ENCODE measurements around the gene GPR50. TPM values are rescaled to one million over a fixed set of nuclear protein-coding genes. Genes with fewer than 3 reads are reported as not detected.

Gene GPR50
- not detected for total RNA-seq

DNA sequence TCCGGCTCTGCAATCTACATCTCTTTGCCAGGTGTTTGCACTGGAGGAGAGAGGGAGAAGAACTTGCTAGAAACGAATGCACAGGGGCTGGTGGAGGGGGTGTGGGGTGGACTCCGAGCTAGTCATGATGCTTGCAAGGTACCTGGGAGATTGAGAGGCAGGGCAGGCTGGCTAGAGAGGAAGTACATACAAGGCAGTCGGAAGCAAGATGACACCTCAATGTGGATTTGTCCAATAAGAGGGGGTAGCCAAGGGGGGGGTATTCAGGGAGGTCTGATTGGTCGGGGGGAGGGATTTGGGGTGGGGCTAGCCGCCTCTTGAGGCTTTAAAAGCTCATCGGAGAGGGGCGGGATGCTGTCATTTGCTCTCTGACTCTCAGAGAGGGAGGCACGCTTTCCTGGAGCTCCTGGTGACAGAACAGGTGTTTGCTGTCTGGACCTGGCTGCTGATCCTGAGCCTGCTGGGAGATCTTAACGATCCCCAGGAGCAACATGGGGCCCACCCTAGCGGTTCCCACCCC lies at the start of gene GPR50:
Gene GPR50 (plus strand): TSS at position 354 of the 520 bp plus-strand sequence. CDS start 138 bp downstream, at position 492.
- TF ChIP-seq, protein P1, sequence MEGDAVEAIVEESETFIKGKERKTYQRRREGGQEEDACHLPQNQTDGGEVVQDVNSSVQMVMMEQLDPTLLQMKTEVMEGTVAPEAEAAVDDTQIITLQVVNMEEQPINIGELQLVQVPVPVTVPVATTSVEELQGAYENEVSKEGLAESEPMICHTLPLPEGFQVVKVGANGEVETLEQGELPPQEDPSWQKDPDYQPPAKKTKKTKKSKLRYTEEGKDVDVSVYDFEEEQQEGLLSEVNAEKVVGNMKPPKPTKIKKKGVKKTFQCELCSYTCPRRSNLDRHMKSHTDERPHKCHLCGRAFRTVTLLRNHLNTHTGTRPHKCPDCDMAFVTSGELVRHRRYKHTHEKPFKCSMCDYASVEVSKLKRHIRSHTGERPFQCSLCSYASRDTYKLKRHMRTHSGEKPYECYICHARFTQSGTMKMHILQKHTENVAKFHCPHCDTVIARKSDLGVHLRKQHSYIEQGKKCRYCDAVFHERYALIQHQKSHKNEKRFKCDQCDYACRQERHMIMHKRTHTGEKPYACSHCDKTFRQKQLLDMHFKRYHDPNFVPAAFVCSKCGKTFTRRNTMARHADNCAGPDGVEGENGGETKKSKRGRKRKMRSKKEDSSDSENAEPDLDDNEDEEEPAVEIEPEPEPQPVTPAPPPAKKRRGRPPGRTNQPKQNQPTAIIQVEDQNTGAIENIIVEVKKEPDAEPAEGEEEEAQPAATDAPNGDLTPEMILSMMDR (IDR thresholded peaks at IDR 0.05) = no peak
- Histone ChIP-seq H3K36me3 (no peaks in the 10 kb centered on the region), H3K9me3 (no peaks in the 10 kb centered on the region), H3K4me3 (no peak within 1 kb of the TSS), H3K27ac (no peak within 1 kb of the TSS), H3K27me3 (peaks cover 12% of the 10 kb centered on the region), H3K4me1 (no peaks in the 10 kb centered on the region), H3K9ac (ENCODE audit: low read depth in 2 of 2, low read length in 2 of 2) (no peak within 1 kb of the TSS)
- DNase-seq = no peak
- intact Hi-C loops (cut with DNase I) = no loop called here

DNA sequence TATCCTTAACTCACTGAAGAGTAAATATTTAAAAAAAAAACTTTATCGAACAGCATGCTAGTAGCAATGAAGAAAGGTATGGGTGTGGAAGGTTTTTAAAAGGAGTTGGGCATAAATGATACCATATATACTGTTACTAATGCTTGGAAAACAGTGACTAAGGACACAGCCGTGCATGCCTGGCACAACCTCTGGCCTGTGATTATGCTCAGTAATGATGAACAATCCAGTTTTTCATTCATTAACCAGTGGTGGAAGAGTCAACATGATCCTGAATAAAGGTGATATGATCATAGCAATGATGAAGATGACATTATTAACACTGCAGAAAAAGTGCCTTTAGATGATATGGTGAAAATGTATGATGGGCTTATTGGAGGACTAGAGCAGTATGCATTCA lies 43.9 kb upstream of the GPR50 start:
- TF ChIP-seq, protein P1 (IDR thresholded peaks at IDR 0.05) = no peak
- Histone ChIP-seq H3K4me3 (no peak overlapping the region), H3K9ac (ENCODE audit: low read depth in 2 of 2, low read length in 2 of 2) (no peak overlapping the region), H3K27me3 (no peaks in the 10 kb centered on the region), H3K36me3 (no peaks in the 10 kb centered on the region), H3K27ac (no peak overlapping the region), H3K4me1 (no peaks in the 10 kb centered on the region), H3K9me3 (no peaks in the 10 kb centered on the region)
- intact Hi-C loops (cut with DNase I) = no loop called here
- DNase-seq = no peak

DNA sequence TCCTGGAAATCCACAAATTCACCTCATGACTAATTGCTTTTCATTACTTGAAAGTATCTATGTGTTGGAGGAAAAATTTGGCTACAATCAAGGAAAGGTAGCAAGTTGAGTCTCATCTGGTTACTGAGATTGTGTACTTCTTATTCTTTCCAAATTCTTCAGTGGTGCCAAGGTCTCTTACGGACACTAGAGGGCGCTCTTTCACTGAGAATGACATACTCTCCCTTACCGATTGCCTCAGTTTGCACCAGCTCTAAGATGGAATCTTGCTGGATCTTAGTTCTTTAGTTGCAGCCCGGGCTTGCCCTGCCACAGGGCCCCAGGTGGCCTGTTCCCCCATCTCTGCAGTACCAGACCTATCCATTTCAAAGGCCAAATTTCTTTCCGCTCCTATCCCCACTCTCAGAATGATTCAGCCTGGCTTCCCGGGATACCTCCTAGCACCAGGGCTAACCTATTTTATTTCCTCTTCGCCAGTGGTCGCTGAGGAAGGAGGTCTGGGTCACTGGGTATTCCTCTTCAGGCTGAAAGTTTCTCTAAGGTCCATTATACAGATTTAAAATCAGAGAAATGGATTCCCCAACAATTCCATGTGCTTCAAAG lies 24.6 kb upstream of the GPR50 start:
- Histone ChIP-seq H3K9me3 (no peaks in the 10 kb centered on the region), H3K36me3 (no peaks in the 10 kb centered on the region), H3K27me3 (no peaks in the 10 kb centered on the region), H3K4me1 (no peaks in the 10 kb centered on the region), H3K4me3 (no peak overlapping the region), H3K9ac (ENCODE audit: low read depth in 2 of 2, low read length in 2 of 2) (no peak overlapping the region), H3K27ac (no peak overlapping the region)
- TF ChIP-seq, protein P1 (IDR thresholded peaks at IDR 0.05) = peak; percentile 81
- peak; percentile 26 for DNase-seq
- intact Hi-C loops (cut with DNase I) = loop anchor here (2.0 to 10.0 kb wide), 2 partner anchors 203 to 529 kb away; no protein-coding TSS in a partner anchor

DNA sequence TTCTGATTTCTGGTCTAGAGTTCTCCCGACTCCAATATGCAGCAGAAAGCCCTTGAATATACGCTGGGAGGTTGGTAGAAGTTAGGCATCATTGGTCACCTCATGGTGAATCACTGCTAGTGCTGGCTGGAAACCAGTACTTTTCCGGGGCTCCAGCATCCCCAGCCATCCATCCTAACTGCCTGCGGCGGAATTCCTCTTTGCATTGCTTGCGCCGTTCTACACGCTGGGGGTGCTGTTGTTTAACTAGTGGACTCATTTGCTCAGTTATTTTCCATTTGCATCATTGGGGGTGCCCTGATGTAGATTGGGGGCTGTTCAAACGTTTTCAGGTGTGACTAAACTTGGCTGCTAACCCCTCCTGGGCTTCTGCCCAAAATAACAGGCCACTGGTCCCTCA lies 23.3 kb upstream of the GPR50 start:
- no peak overlapping the region for H3K9ac ChIP-seq (ENCODE audit: low read depth in 2 of 2, low read length in 2 of 2)

DNA sequence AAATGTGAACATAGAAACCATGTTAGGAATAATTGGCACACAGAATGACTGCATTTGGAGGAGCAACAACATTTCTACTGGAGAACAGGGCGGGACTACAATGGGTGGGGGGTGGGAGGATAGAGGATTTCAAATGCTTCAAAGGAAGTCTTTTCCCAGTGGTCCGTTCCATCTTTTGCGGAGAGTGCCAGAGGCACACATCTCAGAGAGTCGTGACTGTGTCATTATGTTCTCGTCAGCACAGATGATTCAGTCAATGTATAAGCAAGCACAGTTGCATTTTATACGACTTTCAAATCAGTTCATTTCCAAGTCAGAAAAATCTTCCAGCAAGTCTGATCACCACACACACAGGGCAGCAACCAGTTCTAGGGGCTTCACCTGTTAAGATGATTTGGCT lies 22.7 kb upstream of the GPR50 start:
- H3K4me1 ChIP-seq = no peaks in the 10 kb centered on the region
- TF ChIP-seq, protein P1 (IDR thresholded peaks at IDR 0.05) = no peak
- no peak for DNase-seq
- H3K27ac ChIP-seq = no peak overlapping the region
- no peak overlapping the region for H3K4me3 ChIP-seq
- no peak overlapping the region for H3K9ac ChIP-seq (ENCODE audit: low read depth in 2 of 2, low read length in 2 of 2)
- no peaks in the 10 kb centered on the region for H3K36me3 ChIP-seq
- intact Hi-C loops (cut with DNase I) = loop anchor here (2.0 to 10.0 kb wide), 2 partner anchors 201 to 527 kb away; no protein-coding TSS in a partner anchor
- no peaks in the 10 kb centered on the region for H3K9me3 ChIP-seq
- H3K27me3 ChIP-seq = no peaks in the 10 kb centered on the region

More for the DNA sequence above, 23.3 kb upstream of the GPR50 start:
- Histone ChIP-seq H3K27me3 (no peaks in the 10 kb centered on the region), H3K27ac (no peak overlapping the region), H3K36me3 (no peaks in the 10 kb centered on the region), H3K4me3 (no peak overlapping the region), H3K9me3 (no peaks in the 10 kb centered on the region), H3K4me1 (no peaks in the 10 kb centered on the region)
- TF ChIP-seq, protein P1 (IDR thresholded peaks at IDR 0.05) = no peak
- DNase-seq = no peak
- intact Hi-C loops (cut with DNase I) = loop anchor here (2.0 to 10.0 kb wide), 2 partner anchors 202 to 528 kb away; no protein-coding TSS in a partner anchor
